Keratinocyte (primary cell): ENCODE results near the gene SFPQ.

ENCODE experiments used
- CTCF ChIP-seq, 3 experiments: IDR thresholded peaks in 1 of 3; conservative IDR thresholded peaks in 1 of 3; optimal IDR thresholded peaks in 1 of 3; 2 replicates in 2 of 3; 3 replicates in 1 of 3; pipeline versions ENCODE3 to v1.5.1; 2011; ENCODE audit warnings: low read length in 3 of 3, mild to moderate bottlenecking in 3 of 3, moderate library complexity in 2 of 3, control low read depth in 1 of 3, inconsistent platforms in 1 of 3; ENCODE audit not compliant: insufficient read depth in 2 of 3; ENCODE audit errors: extremely low read depth in 1 of 3
- EZH2 ChIP-seq: IDR thresholded peaks from one replicate; pipeline ENCODE4 v1.6.1; 2012; ENCODE audit warnings: inconsistent platforms, mild to moderate bottlenecking, low read length, moderate library complexity

- TF ChIP-seq CTCF (optimal IDR thresholded peaks at IDR 0.05 in 1 of 3, IDR thresholded peaks at IDR 0.05 in 1 of 3, conservative IDR thresholded peaks at IDR 0.05 in 1 of 3; ENCODE audit: extremely low read depth in 1 of 3, insufficient read depth in 2 of 3, low read length in 3 of 3) = peak in 1 of 3 experiments; percentile 10
- TF ChIP-seq EZH2 = no peak
Observed at GRCh38 chr1:35192056-35192852, 691 bp downstream of the SFPQ start.
